Posterior cingulate gyrus (tissue), 11 donors: ENCODE data around the gene EN1.

Experiments used
- DNase-seq, 10 donors: peaks; one replicate each; pipeline versions ENCODE4 v3.0.0 to v3.0.0-alpha.2; 2020 to 2021; ENCODE audit warnings: mixed read lengths in 3 of 10
- intact Hi-C: fragments of 100-400 bp; cut with DNase I; formaldehyde crosslinking; loops from one replicate; pipeline ENCODE4 v1.15.1; 2023

Gene EN1

GRCh38 chr2:118845005-118845521, 2.4 kb downstream of the EN1 start:
- DNase-seq: peak in 1 of 10 donors; percentile 45

GRCh38 chr2:118844261-118845004, 3.0 kb downstream of the EN1 start:
- intact Hi-C loops: no loop called here
- peak in 1 of 10 donors; percentile 51 for DNase-seq

More at GRCh38 chr2:118845005-118845521, 2.4 kb downstream of the EN1 start:
- intact Hi-C loops: no loop called here

- intact Hi-C loops: no loop called here
- DNase-seq: peak in 1 of 10 donors; percentile 41
Measured at GRCh38 chr2:118843483-118844132, 3.8 kb downstream of the EN1 start.

- DNase-seq: peak in 1 of 10 donors; percentile 72
- intact Hi-C loops: no loop called here
Measured at GRCh38 chr2:118842661-118843482, 4.6 kb downstream of the EN1 start.

GRCh38 chr2:118841828-118842461, 5.5 kb downstream of the EN1 start:
- intact Hi-C loops: no loop called here
- DNase-seq: peak in 1 of 10 donors; percentile 59

- intact Hi-C loops: no loop called here
- DNase-seq: peak in 1 of 10 donors; percentile 41
Measured at GRCh38 chr2:118841450-118841827, 6.0 kb downstream of the EN1 start.

GRCh38 chr2:118838741-118839455, 8.6 kb downstream of the EN1 start:
- intact Hi-C loops: no loop called here
- peak in 1 of 10 donors; percentile 66 for DNase-seq

- intact Hi-C loops: no loop called here
- DNase-seq: peak in 1 of 10 donors; percentile 29
Measured at GRCh38 chr2:118837621-118838020, 9.8 kb downstream of the EN1 start.

- DNase-seq: peak in 1 of 10 donors; percentile 34
- intact Hi-C loops: no loop called here
Measured at GRCh38 chr2:118837067-118837466, 10.4 kb downstream of the EN1 start.

- no peak for DNase-seq
- intact Hi-C loops: no loop called here
Measured at GRCh38 chr2:118836411-118836930, 11.0 kb downstream of the EN1 start.

GRCh38 chr2:118835746-118836410, 11.6 kb downstream of the EN1 start:
- intact Hi-C loops: no loop called here
- peak in 1 of 10 donors; percentile 80 for DNase-seq

- peak in 2 of 10 donors; percentile 62 to 81 for DNase-seq
- intact Hi-C loops: no loop called here
Measured at GRCh38 chr2:118834901-118835745, 12.3 kb downstream of the EN1 start.

GRCh38 chr2:118834440-118834810, 13.0 kb downstream of the EN1 start:
- intact Hi-C loops: no loop called here
- DNase-seq: peak in 2 of 10 donors; percentile 37 to 43

- peak in 2 of 10 donors; percentile 46 to 57 for DNase-seq
Measured at GRCh38 chr2:118833716-118834439, 13.6 kb downstream of the EN1 start.

GRCh38 chr2:118832791-118833715, 14.4 kb downstream of the EN1 start:
- intact Hi-C loops: no loop called here
- DNase-seq: no peak

More at GRCh38 chr2:118833716-118834439, 13.6 kb downstream of the EN1 start:
- intact Hi-C loops: no loop called here
